GM06990 (cell line): ENCODE measurements around the gene ZBTB18.

Experiments used
- DNase-seq: peaks from one replicate; pipeline ENCODE4 v3.0.0-alpha.2; 2011; ENCODE audit not compliant: insufficient read length; ENCODE audit errors: extremely low read depth
- H3K27me3 ChIP-seq: replicated peaks from 2 replicates; pipeline ENCODE4 v1.6.0; 2011; ENCODE audit warnings: low read length; ENCODE audit not compliant: control insufficient read depth, insufficient read depth
- H3K36me3 ChIP-seq: 2 replicates; pipeline ENCODE4 v1.5.1; 2011; ENCODE audit warnings: low read length; ENCODE audit not compliant: control insufficient read depth, insufficient read depth
- H3K4me3 ChIP-seq: replicated peaks from 2 replicates; pipeline ENCODE4 v1.5.1; 2011; ENCODE audit warnings: low read depth, mild to moderate bottlenecking, control low read depth, low read length
- CTCF ChIP-seq: IDR thresholded peaks from 2 replicates; pipeline ENCODE4 v1.5.1; 2011; ENCODE audit warnings: low read length, control low read depth, mild to moderate bottlenecking, inconsistent platforms; ENCODE audit not compliant: insufficient read depth, poor library complexity, severe bottlenecking

The ZBTB18 gene

GRCh38 chr1:244056577-244056976 is 5.5 kb downstream of the ZBTB18 start:
- H3K4me3 ChIP-seq = no peak overlapping the region
- no peak for DNase-seq
- TF ChIP-seq CTCF = no peak
- H3K27me3 ChIP-seq = no peaks in the 10 kb centered on the region
- peaks cover 14% of the 10 kb centered on the region for H3K36me3 ChIP-seq

- DNase-seq = no peak
- no peak for TF ChIP-seq CTCF
- no peaks in the 10 kb centered on the region for H3K27me3 ChIP-seq
- no peak overlapping the region for H3K4me3 ChIP-seq
- H3K36me3 ChIP-seq = peaks cover 14% of the 10 kb centered on the region
These were observed 6.6 kb downstream of the ZBTB18 start for GRCh38 chr1:244057474-244058385.

GRCh38 chr1:244060117-244060516 is 9.0 kb downstream of the ZBTB18 start:
- H3K4me3 ChIP-seq = no peak overlapping the region
- H3K36me3 ChIP-seq = peaks cover 2% of the 10 kb centered on the region
- no peak for DNase-seq
- TF ChIP-seq CTCF = no peak
- no peaks in the 10 kb centered on the region for H3K27me3 ChIP-seq

- Histone ChIP-seq H3K27me3 (no peaks in the 10 kb centered on the region), H3K4me3 (no peak overlapping the region), H3K36me3 (peaks cover 2% of the 10 kb centered on the region)
- no peak for TF ChIP-seq CTCF
- DNase-seq = no peak
These were observed 9.6 kb downstream of the ZBTB18 start for GRCh38 chr1:244060686-244061085.

GRCh38 chr1:244062156-244062725 is 11.2 kb downstream of the ZBTB18 start:
- TF ChIP-seq CTCF = no peak
- Histone ChIP-seq H3K36me3 (no peaks in the 10 kb centered on the region), H3K4me3 (no peak overlapping the region), H3K27me3 (no peaks in the 10 kb centered on the region)
- no peak for DNase-seq
